Smooth muscle cell (in vitro differentiated cells): Measurements from ENCODE around the gene EFCAB7. TPM values are rescaled to one million over a fixed set of nuclear protein-coding genes. Genes with fewer than 3 reads are reported as not detected.
A peak's percentile ranks its signal among the peaks of the same experiment; 100 is the strongest.
"Not testable (repeated sequence)": the region's sequence is repeated elsewhere in the genome, so short reads cannot be mapped to it uniquely, and the experiment has no call there.

Experiments used
- DNase-seq: peaks from one replicate; lab custom pipeline; 2025; ENCODE audit not compliant: unreplicated experiment; lab: John Stamatoyannopoulos, UW
- H2AFZ ChIP-seq: fragments of 200-600 bp; sonication (generic); 2 replicates; pipeline ENCODE4 v1.6.0; 2016; ENCODE audit warnings: antibody characterized with exemption, low read depth, mild to moderate bottlenecking
- H3F3A ChIP-seq: fragments of 200-600 bp; sonication (generic); 2 replicates; pipeline ENCODE4 v1.6.0; 2017; ENCODE audit warnings: antibody characterized with exemption, low read depth
- H3K27ac ChIP-seq: fragments of 200-600 bp; sonication (generic); 2 replicates; pipeline ENCODE4 v1.5.1; 2016; ENCODE audit warnings: low read depth, mild to moderate bottlenecking
- H3K27me3 ChIP-seq: fragments of 200-600 bp; sonication (generic); 2 replicates; pipeline ENCODE4 v1.6.1; 2016; ENCODE audit warnings: low read depth, mild to moderate bottlenecking
- H3K36me3 ChIP-seq: fragments of 200-600 bp; sonication (generic); 2 replicates; pipeline ENCODE4 v1.5.1; 2016; ENCODE audit warnings: low read depth
- H3K4me1 ChIP-seq: fragments of 200-600 bp; sonication (generic); 2 replicates; pipeline ENCODE4 v1.5.1; 2016; ENCODE audit warnings: low read depth
- H3K4me2 ChIP-seq: fragments of 200-600 bp; sonication (generic); 2 replicates; pipeline ENCODE4 v1.6.0; 2016; ENCODE audit warnings: mild to moderate bottlenecking
- H3K4me3 ChIP-seq: fragments of 200-600 bp; sonication (generic); 2 replicates; pipeline ENCODE4 v1.5.1; 2016; ENCODE audit warnings: mild to moderate bottlenecking
- H3K79me2 ChIP-seq: fragments of 200-600 bp; sonication (generic); 2 replicates; pipeline ENCODE4 v1.6.0; 2016; ENCODE audit warnings: low read depth, mild to moderate bottlenecking
- H3K9ac ChIP-seq: fragments of 200-600 bp; sonication (generic); 2 replicates; pipeline ENCODE4 v1.6.0; 2016; ENCODE audit warnings: low read depth
- H3K9me3 ChIP-seq: fragments of 200-600 bp; sonication (generic); replicated peaks from 2 replicates; pipeline ENCODE4 v1.5.1; 2016; ENCODE audit warnings: low read depth
- H4K20me1 ChIP-seq: fragments of 200-600 bp; sonication (generic); 2 replicates; pipeline ENCODE4 v1.6.0; 2016; ENCODE audit warnings: low read depth
- CTCF ChIP-seq: fragments of 200-600 bp; sonication (generic); IDR thresholded peaks from 2 replicates; pipeline ENCODE4 v1.5.1; 2017; ENCODE audit warnings: borderline replicate concordance, mild to moderate bottlenecking, antibody characterized with exemption; ENCODE audit not compliant: insufficient read depth, poor library complexity, severe bottlenecking
- WGBS: methylation state at CpG from one replicate; pipeline ENCODE4 v1.1.7; 2016; ENCODE audit warnings: low lambda C conversion rate; 5-methylcytosine and 5-hydroxymethylcytosine counted together
- polyA plus RNA-seq: library from polyadenylated mRNA; unstranded; fragments of >200 nt; fragmentation: Nextera tagmentation; extraction: Ambion mirVana; gene quantifications from 2 replicates; pipeline ENCODE4 v1.2.1, GENCODE V29; 2016
- total RNA-seq: library from RNA; depleted of rRNA; stranded (reverse); fragments of >200 nt; gene quantifications from 2 replicates; pipeline ENCODE4 v1.2.3, GENCODE V29; 2014

The EFCAB7 gene
- total and polyA plus RNA-seq, 2 experiments from 2014 or later, result 3.5 to 5.4 TPM

GRCh38 chr1:63575340-63575826, 52.1 kb downstream of the EFCAB7 start:
- H4K20me1 ChIP-seq, result no peaks in the 10 kb centered on the region
- no peak overlapping the region for H3K27ac ChIP-seq
- no peak overlapping the region for H3K4me2 ChIP-seq
- no peak overlapping the region for H2AFZ ChIP-seq
- no peaks in the 10 kb centered on the region for H3K9me3 ChIP-seq
- no peaks in the 10 kb centered on the region for H3F3A ChIP-seq
- 67% methylated on average over 4 of the region's 4 CpGs for WGBS
- peaks cover 8% of the 10 kb centered on the region for H3K4me1 ChIP-seq
- no peaks in the 10 kb centered on the region for H3K79me2 ChIP-seq
- H3K4me3 ChIP-seq, result no peak overlapping the region
- no peaks in the 10 kb centered on the region for H3K36me3 ChIP-seq
- no peak for DNase-seq
- no peak overlapping the region for H3K9ac ChIP-seq
- TF ChIP-seq CTCF, result peak; percentile 81
- H3K27me3 ChIP-seq, result no peaks in the 10 kb centered on the region

GRCh38 chr1:63586326-63586725, 63.0 kb downstream of the EFCAB7 start:
- not testable (repeated sequence) for H3K4me2 ChIP-seq, H3K4me1 ChIP-seq, H3K9me3 ChIP-seq, H3K9ac ChIP-seq, DNase-seq, H3K27ac ChIP-seq, H3K27me3 ChIP-seq, H2AFZ ChIP-seq, H3K36me3 ChIP-seq, H3K4me3 ChIP-seq, H4K20me1 ChIP-seq, H3F3A ChIP-seq, H3K79me2 ChIP-seq
- WGBS, result 89% methylated on average over 1 of the region's 1 CpG

- Histone ChIP-seq H2AFZ (no peak overlapping the region), H3K9ac (no peak overlapping the region), H3K4me3 (no peak overlapping the region), H3F3A (no peaks in the 10 kb centered on the region), H3K27ac (no peak overlapping the region), H3K79me2 (peaks cover 3% of the 10 kb centered on the region), H4K20me1 (peaks cover 1% of the 10 kb centered on the region), H3K27me3 (no peaks in the 10 kb centered on the region), H3K4me2 (no peak overlapping the region), H3K36me3 (no peaks in the 10 kb centered on the region), H3K9me3 (no peaks in the 10 kb centered on the region), H3K4me1 (no peaks in the 10 kb centered on the region)
- WGBS, result 93% methylated on average over 3 of the region's 3 CpGs
- no peak for TF ChIP-seq CTCF
- no peak for DNase-seq
Measured at GRCh38 chr1:63590166-63590560, 66.8 kb downstream of the EFCAB7 start.

- H3K4me2 ChIP-seq, result peak overlapping the region; percentile 92
- no peaks in the 10 kb centered on the region for H3K9me3 ChIP-seq
- peak overlapping the region; percentile 100 for H2AFZ ChIP-seq
- H3K36me3 ChIP-seq, result no peaks in the 10 kb centered on the region
- H3K9ac ChIP-seq, result peak overlapping the region; percentile 53
- no peaks in the 10 kb centered on the region for H3F3A ChIP-seq
- peaks cover 19% of the 10 kb centered on the region for H3K79me2 ChIP-seq
- H3K4me1 ChIP-seq, result no peaks in the 10 kb centered on the region
- H3K4me3 ChIP-seq, result peak overlapping the region; percentile 97
- no peak for TF ChIP-seq CTCF
- H3K27ac ChIP-seq, result peak overlapping the region; percentile 50
- peaks cover 16% of the 10 kb centered on the region for H4K20me1 ChIP-seq
- 22% methylated on average over 18 of the region's 18 CpGs for WGBS
- H3K27me3 ChIP-seq, result no peaks in the 10 kb centered on the region
- DNase-seq, result no peak
Measured at GRCh38 chr1:63592536-63593302, 69.4 kb downstream of the EFCAB7 start.
